NCI-H524 treated with DMSO at 0.1 percent for 48 hours (cell line): ENCODE results near the gene ATE1.
"Not testable (repeated sequence)": the region's sequence is repeated elsewhere in the genome, so short reads cannot be mapped to it uniquely, and the experiment has no call there.

Experiments
- DNase-seq: peaks from one replicate; lab custom pipeline; 2025; lab: John Stamatoyannopoulos, UW

Gene ATE1

GRCh38 chr10:121927841-121928527 lies at the start of gene ATE1:
Gene ATE1 (minus strand): TSS chr10:121928031. CDS start chr10:121927949, 82 bp downstream.
- DNase-seq: no peak

GRCh38 chr10:121976607-121977006 lies 48.8 kb upstream of the ATE1 start:
- no peak for DNase-seq

DNA sequence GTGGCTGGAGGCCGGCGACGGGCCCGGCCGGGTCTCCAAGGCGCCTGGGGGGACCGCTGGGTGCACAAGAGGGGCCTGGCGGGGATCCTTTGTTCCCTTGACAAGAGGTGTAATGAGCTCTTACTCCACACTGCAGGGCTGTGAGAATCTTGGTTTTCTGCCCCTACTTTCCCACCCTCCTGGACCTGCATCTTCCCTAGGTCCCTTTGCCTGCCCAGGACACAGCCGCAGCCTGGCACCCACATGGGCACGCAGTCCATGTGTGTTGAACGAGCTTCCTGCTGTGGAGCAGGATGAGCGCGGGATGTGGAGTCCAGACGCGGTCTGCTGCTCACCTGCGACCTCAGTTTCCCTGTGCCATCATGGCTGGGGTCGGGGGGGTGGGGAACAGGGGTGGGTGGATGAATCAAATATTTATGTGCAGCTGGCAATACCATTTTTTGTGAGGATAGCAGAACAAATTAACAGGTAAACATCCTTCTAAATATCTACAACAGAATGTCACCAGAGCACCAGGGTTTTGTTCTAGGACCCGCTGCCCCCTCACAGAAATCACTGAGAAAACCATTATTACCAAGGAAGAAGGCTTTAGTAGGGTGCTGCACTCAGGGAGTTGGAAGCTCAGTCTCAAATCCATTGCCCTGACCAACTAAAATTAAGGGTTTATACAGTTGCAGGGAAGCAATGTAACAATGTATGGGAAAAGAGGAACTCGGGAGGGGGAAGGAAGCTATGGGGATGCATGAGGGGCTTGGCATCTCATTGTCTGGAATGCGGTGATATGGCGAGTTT lies 47.7 kb upstream of the ATE1 start:
- DNase-seq: no peak

DNA sequence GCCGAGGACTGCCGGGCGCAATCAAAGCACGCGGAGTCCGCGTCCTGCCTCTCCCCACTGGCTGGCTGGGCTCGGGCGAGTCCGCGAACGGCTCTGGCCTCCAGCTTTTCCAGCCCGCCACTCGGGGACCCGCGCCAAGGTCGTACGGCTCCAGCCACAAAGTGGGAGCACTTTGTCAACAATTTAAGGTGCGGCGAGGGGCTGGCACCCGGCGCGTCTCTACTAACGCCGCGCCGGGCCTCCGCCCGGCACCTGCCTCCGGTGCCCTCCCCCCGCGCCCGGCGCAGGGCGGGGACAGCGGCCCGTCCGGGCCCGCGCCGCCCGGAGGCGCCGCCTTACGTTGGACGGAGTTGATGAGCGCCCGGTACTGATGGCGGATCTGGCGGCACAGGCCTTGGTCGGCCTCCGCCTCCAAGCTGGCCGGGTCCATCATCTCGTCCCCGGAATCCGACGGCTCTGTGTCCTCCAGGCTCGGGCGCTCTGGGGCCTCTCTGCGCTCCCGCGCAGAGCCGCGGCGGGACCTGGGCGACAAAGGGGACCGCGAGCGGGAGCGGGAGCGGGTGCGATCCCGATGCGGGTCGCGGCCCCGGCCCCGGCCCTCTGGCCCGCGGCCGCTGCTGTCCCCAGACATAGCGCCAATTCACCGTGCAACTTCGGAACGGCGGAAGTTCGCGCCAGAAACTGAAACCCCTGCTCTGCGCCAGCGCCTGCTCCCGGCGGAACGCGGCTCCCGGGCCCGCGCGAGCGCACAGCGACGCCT lies 46.9 kb upstream of the ATE1 start, which contains the start of gene NSMCE4A:
NSMCE4A (minus strand) TSS at position 683 of the 760 bp plus-strand sequence; CDS start at position 631, 52 bp downstream.
- DNase-seq: no peak

GRCh38 chr10:121974019-121974534 lies 46.2 kb upstream of the ATE1 start:
- no peak for DNase-seq

DNA sequence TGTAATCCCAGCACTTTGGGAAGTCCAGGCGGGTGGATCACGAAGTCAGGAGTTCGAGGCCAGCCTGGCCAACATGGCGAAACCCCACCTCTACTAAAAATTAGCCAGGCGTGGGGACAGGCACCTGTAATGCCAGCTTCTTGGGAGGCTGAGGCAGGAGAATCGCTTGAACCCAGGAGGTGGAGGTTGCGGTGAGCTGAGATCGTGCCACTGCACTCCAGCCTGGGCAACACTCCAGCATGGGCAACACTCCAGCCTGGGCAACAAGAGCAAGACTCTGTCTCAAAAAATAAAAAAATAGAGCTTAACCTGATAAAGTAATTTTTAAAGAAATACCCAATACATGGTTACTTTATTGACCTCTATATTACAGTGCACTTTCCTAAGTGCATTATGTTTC lies 41.3 kb upstream of the ATE1 start:
- not testable (repeated sequence) for DNase-seq

DNA sequence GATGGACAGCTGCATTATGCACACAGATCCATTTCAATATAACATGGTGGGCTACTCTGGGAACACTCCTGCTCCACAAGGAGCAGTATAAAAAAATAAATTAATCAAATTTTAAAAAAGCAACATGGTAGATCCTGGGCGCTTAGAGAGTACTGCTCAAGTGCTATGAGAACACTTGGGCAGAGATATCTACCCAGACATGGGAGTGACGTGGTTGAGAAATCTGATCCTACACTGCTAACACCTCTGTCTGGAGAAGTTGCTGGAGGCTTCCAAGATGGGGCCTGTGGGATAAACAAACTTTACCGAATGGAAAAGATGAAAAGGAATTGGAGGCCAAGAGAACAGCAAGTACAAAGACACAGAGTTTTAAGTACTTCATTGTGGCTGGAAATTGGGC lies 38.2 kb upstream of the ATE1 start:
- DNase-seq: no peak

GRCh38 chr10:121961456-121961855 lies 33.6 kb upstream of the ATE1 start:
- no peak for DNase-seq

GRCh38 chr10:121959671-121960070 lies 31.8 kb upstream of the ATE1 start:
- DNase-seq: no peak

GRCh38 chr10:121956111-121957061 lies 28.6 kb upstream of the ATE1 start:
- no peak for DNase-seq

GRCh38 chr10:121952226-121952625 lies 24.4 kb upstream of the ATE1 start:
- DNase-seq: no peak

DNA sequence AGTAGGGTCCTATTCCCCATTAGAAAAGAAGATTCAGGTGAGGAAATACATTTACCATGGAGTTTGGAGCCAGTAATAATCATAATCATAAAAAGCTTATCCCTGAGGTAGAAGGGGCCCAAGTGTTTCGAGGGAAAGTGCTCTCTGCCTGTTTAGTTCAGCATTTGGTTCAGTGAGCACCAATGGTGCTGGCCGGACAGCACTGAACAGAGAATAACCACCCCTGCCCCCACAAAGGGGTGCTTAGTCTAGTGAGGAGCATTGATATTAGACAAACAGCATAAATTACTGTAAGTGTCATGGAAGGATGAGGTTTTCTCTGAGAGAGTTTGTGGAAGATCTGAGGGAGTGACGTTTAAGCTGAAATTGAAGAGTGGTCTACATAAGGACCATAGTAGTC lies 21.6 kb upstream of the ATE1 start:
- DNase-seq: no peak

DNA sequence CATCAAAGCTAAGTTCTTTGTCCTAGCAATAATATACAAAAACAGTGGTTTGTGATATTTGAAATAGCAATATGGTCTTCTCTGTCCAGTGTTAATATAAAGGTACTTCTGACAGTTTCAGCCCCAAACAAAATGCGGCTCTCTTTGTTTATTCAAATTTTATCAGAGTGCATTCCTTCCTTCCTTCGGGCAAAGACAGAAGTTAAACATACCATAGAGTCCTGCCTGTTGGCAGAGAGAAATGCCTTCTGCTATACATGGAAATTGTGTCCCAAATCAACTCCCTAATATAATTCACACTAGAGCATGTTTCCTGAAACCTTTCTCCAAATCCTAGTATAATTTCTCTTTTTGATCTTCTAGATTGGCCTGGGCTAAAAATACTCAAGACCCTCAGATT lies 21.2 kb upstream of the ATE1 start:
- DNase-seq: no peak

- no peak for DNase-seq
These were observed 19.8 kb upstream of the ATE1 start for GRCh38 chr10:121947343-121948330.

DNA sequence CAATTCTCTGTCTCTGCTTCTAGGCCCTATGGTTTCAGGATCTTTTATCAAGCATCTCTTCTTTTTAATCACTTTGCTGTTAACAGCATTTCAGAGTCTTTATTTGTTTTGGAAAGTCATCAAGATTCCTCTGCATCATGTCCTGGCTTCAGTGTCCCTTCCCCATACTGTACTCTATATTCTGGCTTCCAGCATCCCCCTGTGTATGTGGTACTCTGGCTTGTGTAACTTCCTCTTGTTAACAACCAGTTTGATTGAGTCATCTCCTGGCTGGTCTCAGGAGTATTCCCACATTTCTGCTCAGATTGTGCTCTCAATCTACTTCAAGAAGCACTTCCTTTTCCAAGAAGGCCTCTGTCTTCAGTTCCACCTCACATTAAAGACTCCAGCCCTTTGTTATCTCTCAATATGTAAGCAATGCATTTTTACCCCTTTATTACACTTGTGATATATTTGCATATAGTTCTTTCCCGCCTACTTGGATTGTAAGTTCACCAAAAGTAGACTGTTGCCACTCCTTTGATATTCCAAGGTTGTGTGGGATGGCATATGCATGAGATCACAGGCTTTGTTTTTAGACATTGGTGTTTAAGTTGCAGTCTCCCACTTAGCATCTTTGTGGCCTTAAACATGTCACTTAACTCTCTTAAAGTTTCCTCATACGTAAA lies 15.1 kb upstream of the ATE1 start:
- DNase-seq: no peak

DNA sequence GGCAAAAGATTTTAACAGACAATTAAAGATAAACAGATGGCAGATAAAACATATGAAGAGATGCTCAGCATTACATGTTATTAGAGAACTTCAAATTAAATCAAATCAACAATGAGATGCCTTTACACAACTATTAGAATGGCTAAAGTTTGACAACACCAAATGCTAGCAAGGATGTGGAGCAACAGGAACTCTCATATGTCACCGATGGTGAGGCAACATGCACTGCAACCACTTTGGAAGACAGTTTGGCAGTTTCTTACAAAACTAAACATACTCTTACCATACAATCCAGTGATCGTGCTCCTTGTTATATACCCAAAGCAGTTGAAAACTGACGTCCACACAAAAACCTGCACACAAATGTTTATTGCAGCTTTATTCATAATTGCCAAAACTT lies 13.7 kb upstream of the ATE1 start:
- no peak for DNase-seq

DNA sequence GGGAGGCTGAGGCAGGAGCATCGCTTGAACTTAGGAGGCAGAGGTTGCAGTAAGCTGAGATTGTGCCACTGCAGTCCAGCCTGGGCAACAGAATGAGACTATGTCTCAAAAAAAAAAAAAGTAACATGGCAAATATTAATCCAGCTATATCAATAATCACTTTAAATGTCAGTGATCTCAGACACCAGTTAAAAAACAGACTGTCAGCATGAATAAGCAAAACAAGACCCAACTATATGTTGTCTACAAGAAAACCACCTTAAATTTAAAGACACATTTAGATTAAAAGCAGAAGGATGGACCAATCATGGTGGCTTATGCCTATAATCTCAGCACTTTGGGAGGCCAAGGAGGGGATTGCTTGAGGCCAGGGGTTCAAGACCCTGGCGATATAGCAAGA lies 8.5 kb upstream of the ATE1 start:
- DNase-seq: no peak

DNA sequence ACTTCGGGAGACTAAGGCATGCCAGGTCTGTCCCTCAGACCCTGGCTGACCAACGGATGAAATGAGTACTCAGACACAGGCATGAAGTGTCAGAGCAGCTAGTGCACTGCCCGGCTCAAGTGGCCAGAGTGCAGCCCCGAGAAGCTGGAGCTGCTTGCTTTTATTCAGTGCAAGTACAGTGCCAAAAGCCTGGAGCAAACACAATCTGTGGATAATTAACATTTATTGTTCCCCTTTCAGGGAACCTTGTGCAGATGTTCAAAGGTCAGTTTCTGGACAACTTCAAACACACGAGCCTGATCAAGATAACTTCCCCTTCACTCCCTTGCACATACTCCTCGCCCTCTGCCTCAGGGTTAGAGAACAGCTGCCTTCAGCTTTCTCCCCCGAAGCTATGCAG lies 7.9 kb upstream of the ATE1 start:
- DNase-seq: no peak

DNA sequence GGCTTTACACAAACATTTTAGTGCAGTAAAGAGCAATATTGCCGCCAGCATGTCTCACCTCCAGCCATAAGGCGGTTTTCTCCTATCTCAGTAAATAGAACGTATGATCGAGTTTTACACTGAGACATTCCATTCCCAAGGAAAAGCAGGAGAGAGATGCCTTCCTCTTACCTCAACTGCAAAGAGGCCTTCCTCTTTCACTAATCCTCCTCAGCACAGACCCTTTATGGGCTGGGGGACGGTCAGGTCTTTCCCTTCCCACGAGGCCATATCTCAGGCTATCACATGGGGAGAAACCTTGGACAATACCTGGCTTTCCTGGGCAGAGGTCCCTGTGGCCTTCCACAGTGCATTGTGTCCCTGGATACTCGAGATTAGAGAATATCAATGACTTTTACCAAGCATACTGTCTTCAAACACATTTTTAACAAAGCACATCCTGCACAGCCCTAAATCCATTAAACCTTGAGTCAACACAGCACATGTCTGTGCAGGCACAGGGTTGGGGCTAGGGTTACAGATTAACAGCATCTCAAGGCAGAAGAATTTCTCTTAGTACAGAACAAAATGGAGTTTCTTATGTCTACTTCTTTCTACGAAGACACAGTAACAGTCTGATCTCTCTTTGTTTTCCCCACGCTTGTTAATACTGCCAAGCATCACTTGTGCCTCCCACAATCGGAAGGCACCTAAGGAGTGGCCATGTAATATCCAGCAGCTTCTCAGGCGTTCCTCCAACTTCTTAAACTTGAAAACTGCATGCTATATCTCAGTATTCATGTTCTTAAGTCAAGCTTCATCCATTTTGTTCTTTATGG lies 2.6 kb upstream of the ATE1 start:
- not testable (repeated sequence) for DNase-seq
